K562 (cell line): ENCODE results near the gene CTIF. TPM values are rescaled to one million over a fixed set of nuclear protein-coding genes. Genes with fewer than 3 reads are reported as not detected.
A peak's percentile ranks its signal among the peaks of the same experiment; 100 is the strongest.

Experiments
- ATAC-seq: fragments of 200-7000 bp; cut with Tn5 transposase; 3 replicates; pipeline ENCODE4 v1.9.1; 2020; ENCODE audit warnings: moderate library complexity
- BruUV-seq: library from RNA; stranded (reverse); fragments of 400-500 nt; replicated peaks from 2 replicates; lab custom pipeline; 2021; lab: Mats Ljungman, UMichigan
- CTCF ChIA-PET: fragments of 300-600 bp; formaldehyde crosslinking; extraction: SDS; loops from one replicate; lab custom pipeline; 2021; ENCODE audit warnings: low intra/inter-chr PET ratio; lab: Yijun Ruan, JAX
- POLR2A ChIA-PET: fragments of 300-600, 350-650 bp; sonication (Branson Sonifier 250); formaldehyde crosslinking; extraction: SDS; loops from one replicate; lab custom pipeline; 2021; ENCODE audit warnings: antibody characterized with exemption, inconsistent platforms; lab: Yijun Ruan, JAX
- DNase-seq, 4 experiments: peaks; one replicate each; pipeline versions ENCODE4 v3.0.0 to v3.0.0-alpha.2; 2011 to 2018; ENCODE audit warnings: low spot score in 3 of 4, mixed read lengths in 3 of 4; ENCODE audit errors: extremely low read depth in 1 of 4
- FAIRE-seq: peaks from 2 replicates; lab custom pipeline; 2011; peaks lifted over from hg19 to GRCh38; lab: Jason Lieb, UNC
- H2AFZ ChIP-seq: 2 replicates; pipeline ENCODE4 v1.6.0; 2011; ENCODE audit warnings: low read depth, low read length, control low read depth, inconsistent platforms
- H3K27ac ChIP-seq: fragments of 200-600 bp; 3 replicates; pipeline ENCODE4 v1.8.0; 2011; ENCODE audit warnings: low read depth, mild to moderate bottlenecking, control low read depth, inconsistent platforms, low read length, moderate library complexity, mixed read lengths; ENCODE audit errors: extremely low read depth
- H3K27me3 ChIP-seq, 2 experiments: fragments of 300-600 bp in 1 of 2; 2 replicates in 1 of 2; 3 replicates in 1 of 2; pipeline versions ENCODE4 v1.6.0 to v1.8.0; 2011; ENCODE audit warnings: inconsistent platforms in 2 of 2, low read length in 2 of 2, mild to moderate bottlenecking in 1 of 2, mixed read lengths in 1 of 2, moderate library complexity in 1 of 2; ENCODE audit not compliant: control insufficient read depth in 2 of 2, insufficient read depth in 2 of 2
- H3K36me3 ChIP-seq: fragments of 300-600 bp; 3 replicates; pipeline ENCODE4 v1.8.0; 2011; ENCODE audit warnings: mild to moderate bottlenecking, low read length, inconsistent platforms; ENCODE audit not compliant: control insufficient read depth, insufficient read depth
- H3K4me1 ChIP-seq, 2 experiments: fragments of 200-600 bp in 1 of 2; replicated peaks in 1 of 2; 2 replicates in 1 of 2; 3 replicates in 1 of 2; pipeline versions ENCODE4 v1.5.1 to v1.8.0; 2011; ENCODE audit warnings: inconsistent platforms in 2 of 2, low read length in 2 of 2, mild to moderate bottlenecking in 1 of 2, mixed read lengths in 1 of 2, moderate library complexity in 1 of 2; ENCODE audit not compliant: control insufficient read depth in 2 of 2, insufficient read depth in 2 of 2
- H3K4me2 ChIP-seq: 2 replicates; pipeline ENCODE4 v1.6.1; 2011; ENCODE audit warnings: low read length, control low read depth, inconsistent platforms, mixed read lengths; ENCODE audit not compliant: insufficient read depth
- H3K4me3 ChIP-seq: fragments of 200-600 bp; sonication (generic), shearing (Covaris generic); 2 replicates; pipeline ENCODE4 v1.5.1; 2016; ENCODE audit warnings: control low read depth, inconsistent platforms
- H3K79me2 ChIP-seq: fragments of 200-600 bp; 3 replicates; pipeline ENCODE4 v1.8.0; 2011; ENCODE audit warnings: low read length, inconsistent platforms; ENCODE audit not compliant: control insufficient read depth, insufficient read depth
- H3K9ac ChIP-seq, 2 experiments: 2 replicates each; pipeline versions ENCODE4 v1.6.0 to v1.6.1; 2011; ENCODE audit warnings: low read depth in 2 of 2, low read length in 2 of 2, control low read depth in 1 of 2, inconsistent platforms in 1 of 2, mild to moderate bottlenecking in 1 of 2, mixed read lengths in 1 of 2; ENCODE audit not compliant: insufficient read depth in 1 of 2
- H3K9me1 ChIP-seq: one replicate; pipeline ENCODE4 v1.6.0; 2011; ENCODE audit warnings: inconsistent platforms, mild to moderate bottlenecking, low read length, moderate library complexity; ENCODE audit not compliant: control insufficient read depth, insufficient read depth
- H3K9me3 ChIP-seq: replicated peaks from 2 replicates; pipeline ENCODE4 v1.5.1; 2011; ENCODE audit warnings: low read depth, low read length, inconsistent platforms; ENCODE audit not compliant: control insufficient read depth, insufficient read depth
- H4K20me1 ChIP-seq: replicated peaks from 2 replicates; pipeline ENCODE4 v1.6.1; 2011; ENCODE audit warnings: low read length, inconsistent platforms, mixed read lengths; ENCODE audit not compliant: control insufficient read depth, insufficient read depth
- ARNT ChIP-seq, 2 experiments: fragments of 450-650 bp; IDR thresholded peaks; 2 replicates each; pipeline ENCODE4 v1.6.1; 2016; ENCODE audit warnings: mild to moderate bottlenecking in 1 of 2
- SPI1 ChIP-seq: IDR thresholded peaks from 2 replicates; pipeline ENCODE4 v1.6.1; 2011; ENCODE audit warnings: low read depth, low read length, control low read depth, borderline replicate concordance
- VEZF1 ChIP-seq: fragments of 200-800 bp; sonication (Bioruptor generic); IDR thresholded peaks from 2 replicates; pipeline ENCODE4 v1.6.1; 2017; ENCODE audit warnings: missing genetic modification characterization, missing compliant biosample characterization
- ZNF507 ChIP-seq: conservative IDR thresholded peaks from 2 replicates; pipeline ENCODE4 v1.6.1; 2017; ENCODE audit warnings: missing genetic modification characterization, missing compliant biosample characterization
- WGBS: fragments of 100-300 bp; shearing (Covaris generic); methylation state at CpG from one replicate; pipeline ENCODE4 v1.1.6; 2016; ENCODE audit warnings: low coverage, mixed read lengths; ENCODE audit not compliant: insufficient coverage; ENCODE audit errors: missing lambda C conversion rate; 5-methylcytosine and 5-hydroxymethylcytosine counted together
- in situ Hi-C: fragments of 300-500 bp; cut with MboI; formaldehyde crosslinking; loops from 4 replicates; pipeline ENCODE4 v1.15.0; 2018; ENCODE audit warnings: inconsistent platforms, mixed read lengths
- intact Hi-C: fragments of 100-400 bp; cut with micrococcal nuclease; formaldehyde crosslinking; loops from 2 replicates; pipeline ENCODE4 v1.14.2; 2022
- polyA plus RNA-seq, 8 experiments: library from polyadenylated mRNA; depleted of rRNA in 4 of 8; stranded (reverse) in 5 of 8; unstranded in 3 of 8; fragments of >200 nt; fragmentation: Nextera tagmentation in 2 of 8; fragmentation: Illumina TruSeq in 1 of 8; extraction: Ambion mirVana in 2 of 8; extraction: Trizol in 1 of 8; gene quantifications; 2 replicates each; pipeline versions ENCODE4 v1.2.1 to v1.2.3, GENCODE V29; 2011 to 2014; ENCODE audit warnings: inconsistent platforms in 1 of 8, missing spikeins in 1 of 8
- total RNA-seq, 7 experiments: library from RNA; depleted of rRNA in 6 of 7; stranded (reverse); fragments of >200 nt in 6 of 7; fragmentation: Illumina TruSeq in 2 of 7; extraction: Trizol in 2 of 7; gene quantifications; 2 replicates each; pipeline versions ENCODE4 v1.2.1 to v1.2.3, GENCODE V29; 2011 to 2021; ENCODE audit warnings: low replicate concordance in 1 of 7
- TF ChIP-seq, protein P1 (sequence below), 2 experiments: fragments of 200-800 bp in 1 of 2; sonication (Bioruptor generic) in 1 of 2; sonication (generic) in 1 of 2; formaldehyde crosslinking in 1 of 2; IDR thresholded peaks in 1 of 2; conservative IDR thresholded peaks in 1 of 2; 2 replicates each; pipeline versions ENCODE4 v1.5.0 to v1.6.1; 2016 to 2020; ENCODE audit warnings: missing compliant biosample characterization in 1 of 2, missing genetic modification characterization in 1 of 2, missing genetic modification reagents in 1 of 2

Gene CTIF
- total and polyA plus RNA-seq, 9 of the 15 experiments (the other 6 are each of a cell fraction or from before 2014, with no cell fraction given): 0.17 to 11.5 (median 2.2) TPM

- Histone ChIP-seq H3K9ac (peak overlapping the region in 1 of 2 experiments; percentile 55; a peak in 2 of 4 replicates), H3K9me3 (no peaks in the 10 kb centered on the region), H3K4me3 (no peak overlapping the region), H3K9me1 (no peaks in the 10 kb centered on the region), H3K27ac (no peak overlapping the region), H3K27me3 (no peaks in the 10 kb centered on the region), H3K4me1 (peaks cover 13 to 26% of the 10 kb centered on the region in 2 experiments; a peak in 4 of 5 replicates), H4K20me1 (no peaks in the 10 kb centered on the region), H3K79me2 (no peaks in the 10 kb centered on the region), H3K4me2 (no peak overlapping the region), H2AFZ (no peak overlapping the region; the same call in 1 of the 2 replicates), H3K36me3 (no peaks in the 10 kb centered on the region)
- DNase-seq (peak in 1 of 4 experiments; percentile 20), FAIRE-seq (no peak), ATAC-seq (peak; percentile 60; the same call in 2 of the 3 replicates)
- in situ Hi-C loops (no loop called here), intact Hi-C loops (no loop called here)
- POLR2A ChIA-PET: no interaction called here
- 39% methylated on average over 14 of the region's 17 CpGs for WGBS
- CTCF ChIA-PET: no interaction called here
- TF ChIP-seq ARNT (IDR thresholded peaks at IDR 0.05) (no peak), SPI1 (peak; percentile 34; the same call in 1 of the 2 replicates), ZNF507 (tag) (no peak), VEZF1 (CRISPR knock-in tag) (peak; percentile 84)
- TF ChIP-seq, protein P1, sequence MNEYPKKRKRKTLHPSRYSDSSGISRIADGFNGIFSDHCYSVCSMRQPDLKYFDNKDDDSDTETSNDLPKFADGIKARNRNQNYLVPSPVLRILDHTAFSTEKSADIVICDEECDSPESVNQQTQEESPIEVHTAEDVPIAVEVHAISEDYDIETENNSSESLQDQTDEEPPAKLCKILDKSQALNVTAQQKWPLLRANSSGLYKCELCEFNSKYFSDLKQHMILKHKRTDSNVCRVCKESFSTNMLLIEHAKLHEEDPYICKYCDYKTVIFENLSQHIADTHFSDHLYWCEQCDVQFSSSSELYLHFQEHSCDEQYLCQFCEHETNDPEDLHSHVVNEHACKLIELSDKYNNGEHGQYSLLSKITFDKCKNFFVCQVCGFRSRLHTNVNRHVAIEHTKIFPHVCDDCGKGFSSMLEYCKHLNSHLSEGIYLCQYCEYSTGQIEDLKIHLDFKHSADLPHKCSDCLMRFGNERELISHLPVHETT (CRISPR knock-in tag; conservative IDR thresholded peaks at IDR 0.05 in 1 of 2, IDR thresholded peaks at IDR 0.05 in 1 of 2): 0 out of 4 replicates have a peak, but pooled peaks of 1 of the 2 experiments have one; percentile 32
- BruUV-seq: no TSS peak
These were observed 312.2 kb downstream of the CTIF start for GRCh38 chr18:48850822-48851598.
